PC-9 (cell line): Measurements from ENCODE around the gene CFAP99. TPM values are rescaled to one million over a fixed set of nuclear protein-coding genes. Genes with fewer than 3 reads are reported as not detected.

ENCODE experiments used
- BruUV-seq: library from RNA; stranded (reverse); fragments of 400-500 nt; replicated peaks from 2 replicates; lab custom pipeline; 2021; lab: Mats Ljungman, UMichigan
- CTCF ChIA-PET: fragments of 300-600 bp; sonication (Branson Sonifier 250); formaldehyde crosslinking; loops from one replicate; lab custom pipeline; 2022; ENCODE audit warnings: antibody characterized with exemption; lab: Charles Lee
- POLR2A ChIA-PET: fragments of 300-600 bp; sonication (Branson Sonifier 250); formaldehyde crosslinking; loops from one replicate; lab custom pipeline; 2022; ENCODE audit warnings: antibody characterized with exemption; ENCODE audit not compliant: unreplicated experiment; lab: Charles Lee
- DNase-seq, 2 experiments: peaks; one replicate each; pipeline versions ENCODE4 v3.0.0 to v3.0.0-alpha.2; 2015 to 2022; ENCODE audit warnings: mixed read lengths in 1 of 2
- H2AFZ ChIP-seq: fragments of 200-600 bp; sonication (generic); 2 replicates; pipeline ENCODE4 v1.8.1; 2017; ENCODE audit warnings: antibody characterized with exemption
- H3F3A ChIP-seq: fragments of 200-600 bp; sonication (generic); 2 replicates; pipeline ENCODE4 v1.8.1; 2017; ENCODE audit warnings: antibody characterized with exemption, mild to moderate bottlenecking, low read depth; ENCODE audit not compliant: insufficient read depth
- H3K27ac ChIP-seq: fragments of 200-600 bp; sonication (generic); 2 replicates; pipeline ENCODE4 v1.6.1; 2016; ENCODE audit warnings: mixed run types
- H3K27me3 ChIP-seq: fragments of 200-600 bp; sonication (generic); 2 replicates; pipeline ENCODE4 v1.6.1; 2016; ENCODE audit warnings: low read depth, mixed run types; ENCODE audit not compliant: insufficient read depth
- H3K36me3 ChIP-seq: fragments of 200-600 bp; sonication (generic); 2 replicates; pipeline ENCODE4 v1.6.1; 2016; ENCODE audit warnings: low read depth, mixed run types
- H3K4me1 ChIP-seq: fragments of 200-600 bp; sonication (generic); replicated peaks from 2 replicates; pipeline ENCODE4 v1.6.1; 2016; ENCODE audit warnings: mixed run types; ENCODE audit not compliant: insufficient read depth
- H3K4me2 ChIP-seq: fragments of 200-600 bp; sonication (generic); 2 replicates; pipeline ENCODE4 v1.6.1; 2017; ENCODE audit warnings: mixed run types
- H3K4me3 ChIP-seq: fragments of 200-600 bp; sonication (generic); 2 replicates; pipeline ENCODE4 v1.6.1; 2016; ENCODE audit warnings: mixed run types
- H3K79me2 ChIP-seq: fragments of 200-600 bp; sonication (generic); 2 replicates; pipeline ENCODE4 v1.6.1; 2017; ENCODE audit warnings: low read depth, mixed run types
- H3K9me2 ChIP-seq: fragments of 200-600 bp; sonication (generic); 2 replicates; pipeline ENCODE4 v1.8.1; 2017; ENCODE audit warnings: mild to moderate bottlenecking; ENCODE audit not compliant: insufficient read depth
- H3K9me3 ChIP-seq: fragments of 200-600 bp; sonication (generic); 2 replicates; pipeline ENCODE4 v1.8.1; 2016; ENCODE audit warnings: low read depth; ENCODE audit not compliant: insufficient read depth
- H4K20me1 ChIP-seq: fragments of 200-600 bp; sonication (generic); 2 replicates; pipeline ENCODE4 v1.8.1; 2017; ENCODE audit not compliant: insufficient read depth
- EZH2 ChIP-seq: fragments of 200-600 bp; sonication (generic); IDR thresholded peaks from 2 replicates; pipeline ENCODE4 v1.8.0; 2017; ENCODE audit warnings: antibody characterized with exemption, low read depth
- intact Hi-C: fragments of 100-400 bp; cut with micrococcal nuclease; formaldehyde crosslinking; loops from one replicate; pipeline ENCODE4 v1.10.0; 2022; ENCODE audit not compliant: unreplicated experiment
- total RNA-seq: library from RNA; stranded (reverse); gene quantifications from 2 replicates; pipeline ENCODE4 v1.2.3, GENCODE V29; 2021
- TF ChIP-seq, protein P1 (sequence below): fragments of 200-600 bp; sonication (generic); conservative IDR thresholded peaks from 2 replicates; pipeline ENCODE4 v1.6.1; 2017; ENCODE audit warnings: mixed run types, antibody characterized with exemption, mild to moderate bottlenecking, moderate library complexity

CFAP99 gene
- total RNA-seq, 1 experiment from 2014 or later = 0.85 TPM

- ChIA-PET CTCF (no interaction called here), POLR2A (no interaction called here)
- Histone ChIP-seq H3K4me1 (no peaks in the 10 kb centered on the region), H3K4me3 (no peak overlapping the region), H3K9me2 (no peaks in the 10 kb centered on the region), H3K9me3 (no peaks in the 10 kb centered on the region), H3F3A (no peaks in the 10 kb centered on the region), H2AFZ (no peak overlapping the region), H3K27ac (no peak overlapping the region), H3K36me3 (no peaks in the 10 kb centered on the region), H4K20me1 (no peaks in the 10 kb centered on the region), H3K4me2 (no peak overlapping the region), H3K79me2 (no peaks in the 10 kb centered on the region), H3K27me3 (no peaks in the 10 kb centered on the region)
- TF ChIP-seq, protein P1, sequence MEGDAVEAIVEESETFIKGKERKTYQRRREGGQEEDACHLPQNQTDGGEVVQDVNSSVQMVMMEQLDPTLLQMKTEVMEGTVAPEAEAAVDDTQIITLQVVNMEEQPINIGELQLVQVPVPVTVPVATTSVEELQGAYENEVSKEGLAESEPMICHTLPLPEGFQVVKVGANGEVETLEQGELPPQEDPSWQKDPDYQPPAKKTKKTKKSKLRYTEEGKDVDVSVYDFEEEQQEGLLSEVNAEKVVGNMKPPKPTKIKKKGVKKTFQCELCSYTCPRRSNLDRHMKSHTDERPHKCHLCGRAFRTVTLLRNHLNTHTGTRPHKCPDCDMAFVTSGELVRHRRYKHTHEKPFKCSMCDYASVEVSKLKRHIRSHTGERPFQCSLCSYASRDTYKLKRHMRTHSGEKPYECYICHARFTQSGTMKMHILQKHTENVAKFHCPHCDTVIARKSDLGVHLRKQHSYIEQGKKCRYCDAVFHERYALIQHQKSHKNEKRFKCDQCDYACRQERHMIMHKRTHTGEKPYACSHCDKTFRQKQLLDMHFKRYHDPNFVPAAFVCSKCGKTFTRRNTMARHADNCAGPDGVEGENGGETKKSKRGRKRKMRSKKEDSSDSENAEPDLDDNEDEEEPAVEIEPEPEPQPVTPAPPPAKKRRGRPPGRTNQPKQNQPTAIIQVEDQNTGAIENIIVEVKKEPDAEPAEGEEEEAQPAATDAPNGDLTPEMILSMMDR = no peak
- no peak for TF ChIP-seq EZH2
- intact Hi-C loops = no loop called here
- DNase-seq = no peak
- BruUV-seq = no TSS peak
Measured at GRCh38 chr4:2400841-2401609, 17.7 kb upstream of the CFAP99 start.

GRCh38 chr4:2401610-2401983 lies 17.2 kb upstream of the CFAP99 start:
- no peaks in the 10 kb centered on the region for H4K20me1 ChIP-seq
- H3K4me1 ChIP-seq = no peaks in the 10 kb centered on the region
- no peak for DNase-seq
- intact Hi-C loops = no loop called here
- H3K9me2 ChIP-seq = no peaks in the 10 kb centered on the region
- H3K4me2 ChIP-seq = peak overlapping the region; percentile 34; the same call in 1 of the 2 replicates
- POLR2A ChIA-PET = no interaction called here
- H3K27me3 ChIP-seq = no peaks in the 10 kb centered on the region
- H2AFZ ChIP-seq = no peak overlapping the region
- no peaks in the 10 kb centered on the region for H3F3A ChIP-seq
- CTCF ChIA-PET = no interaction called here
- no peaks in the 10 kb centered on the region for H3K36me3 ChIP-seq
- no peaks in the 10 kb centered on the region for H3K79me2 ChIP-seq
- BruUV-seq = no TSS peak
- H3K4me3 ChIP-seq = no peak overlapping the region
- H3K27ac ChIP-seq = no peak overlapping the region
- TF ChIP-seq, protein P1 = no peak
- TF ChIP-seq EZH2 = no peak
- H3K9me3 ChIP-seq = no peaks in the 10 kb centered on the region

DNA sequence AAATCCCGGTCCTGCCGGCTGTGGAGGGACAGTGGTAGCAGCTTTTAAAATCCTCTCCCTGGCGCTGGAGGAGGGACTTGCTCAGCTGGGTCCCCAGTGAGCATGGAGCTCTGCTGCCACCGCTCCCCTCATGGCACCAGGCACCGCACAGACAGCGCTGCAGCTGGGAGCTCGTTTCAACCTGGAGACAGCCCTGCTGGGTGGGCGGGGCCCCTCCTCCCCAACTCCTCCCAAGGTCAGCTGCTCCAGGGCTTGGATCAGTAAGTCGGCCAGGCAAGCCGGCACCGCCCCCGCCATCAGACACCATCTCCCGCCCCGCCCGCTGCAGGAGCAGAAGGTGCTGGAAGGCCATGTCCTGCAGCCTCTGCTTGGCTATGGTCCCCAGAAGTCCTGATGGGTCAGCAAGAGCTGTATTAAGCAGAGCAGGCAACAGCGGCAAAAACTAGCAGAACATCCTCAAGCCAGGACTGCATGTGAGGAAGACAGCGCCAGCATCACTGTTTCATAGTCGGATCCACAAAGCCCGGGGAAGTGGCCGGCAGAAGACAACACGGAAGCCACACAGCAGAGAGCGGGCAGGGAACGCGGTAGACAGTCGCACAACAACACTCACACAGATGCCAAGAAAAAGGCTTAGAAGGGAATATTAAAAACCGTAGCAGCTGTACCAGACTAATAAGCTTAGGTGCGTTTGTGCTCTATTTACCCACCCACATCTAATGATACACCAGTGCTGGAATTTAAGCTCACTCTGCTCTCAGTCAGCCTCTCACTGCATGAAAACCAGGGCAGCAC lies 16.5 kb upstream of the CFAP99 start:
- POLR2A ChIA-PET = no interaction called here

More for the DNA sequence above, 16.5 kb upstream of the CFAP99 start:
- Histone ChIP-seq H3K36me3 (no peaks in the 10 kb centered on the region), H3K27me3 (no peaks in the 10 kb centered on the region), H4K20me1 (no peaks in the 10 kb centered on the region), H3K4me1 (no peaks in the 10 kb centered on the region), H2AFZ (no peak overlapping the region), H3K4me2 (peak overlapping the region; percentile 34; the same call in 1 of the 2 replicates), H3K9me3 (no peaks in the 10 kb centered on the region), H3F3A (no peaks in the 10 kb centered on the region), H3K4me3 (no peak overlapping the region), H3K27ac (no peak overlapping the region), H3K9me2 (no peaks in the 10 kb centered on the region), H3K79me2 (no peaks in the 10 kb centered on the region)
- CTCF ChIA-PET = no interaction called here
- TF ChIP-seq EZH2 = no peak
- TF ChIP-seq, protein P1 = no peak
- peak in 1 of 2 experiments; percentile 79 for DNase-seq
- BruUV-seq = no TSS peak
- intact Hi-C loops = no loop called here
